LNCaP clone FGC (cell line): ENCODE data around the gene BAIAP3.
"Not testable (repeated sequence)": the region's sequence is repeated elsewhere in the genome, so short reads cannot be mapped to it uniquely, and the experiment has no call there.

Experiments used
- DNase-seq: peaks from one replicate; pipeline ENCODE4 v3.0.0-alpha.2; 2011; ENCODE audit warnings: low read depth
- H3K4me3 ChIP-seq: 2 replicates; pipeline ENCODE4 v1.5.1; 2011; ENCODE audit warnings: mild to moderate bottlenecking, low read depth, low read length, control low read depth
- CTCF ChIP-seq: IDR thresholded peaks from 2 replicates; pipeline ENCODE4 v1.5.1; 2012; ENCODE audit warnings: mild to moderate bottlenecking; ENCODE audit not compliant: control insufficient read depth, insufficient read depth; ENCODE audit errors: extremely low read depth

BAIAP3 gene

DNA sequence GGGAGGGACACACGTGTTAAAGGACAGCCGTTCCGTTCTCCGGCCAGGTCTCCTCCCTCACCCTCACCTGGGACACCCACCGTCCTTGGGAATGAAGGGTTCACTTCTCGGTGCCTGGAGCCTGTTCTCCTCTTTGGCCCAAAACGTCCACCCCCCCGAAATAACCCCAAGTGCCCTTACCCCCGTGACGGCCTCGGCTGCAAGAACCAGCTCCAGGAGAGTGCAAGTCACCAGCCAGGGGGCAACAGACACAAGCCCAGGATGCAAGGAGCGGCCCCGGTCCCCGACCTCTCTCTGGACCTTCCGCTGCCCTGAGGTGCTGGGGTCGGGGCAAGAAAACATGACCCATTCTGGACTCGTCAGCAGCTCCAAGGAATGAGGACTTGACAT, 44.0 kb upstream of the BAIAP3 start:
- TF ChIP-seq CTCF: no peak
- no peak overlapping the region for H3K4me3 ChIP-seq
- no peak for DNase-seq

DNA sequence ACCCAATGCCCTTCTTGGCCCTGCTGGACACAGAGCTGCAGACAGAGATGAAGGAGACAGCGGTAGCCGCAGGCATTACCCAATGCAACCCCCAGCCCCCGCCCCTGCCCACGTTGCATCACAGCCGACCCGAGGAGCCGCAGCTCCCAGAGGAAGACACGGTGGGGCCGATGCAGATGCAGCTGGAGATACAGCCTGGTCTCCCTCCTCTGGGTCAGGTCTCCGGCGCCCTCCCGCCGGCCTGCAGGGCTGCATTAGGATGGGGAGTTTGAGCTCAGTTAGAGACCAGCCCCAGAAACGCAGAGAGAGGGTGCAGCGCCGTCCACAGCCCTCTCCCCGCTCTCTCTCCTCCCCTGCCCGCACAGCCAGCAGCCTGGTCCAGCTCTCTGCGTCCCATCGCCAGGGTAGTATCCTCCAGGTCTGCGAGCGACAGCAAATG, 43.4 kb upstream of the BAIAP3 start:
- no peak overlapping the region for H3K4me3 ChIP-seq
- DNase-seq: no peak
- no peak for TF ChIP-seq CTCF

- no peak for TF ChIP-seq CTCF
- H3K4me3 ChIP-seq: no peak overlapping the region
- DNase-seq: no peak
Observed at GRCh38 chr16:1290860-1291575, 42.4 kb upstream of the BAIAP3 start.

- TF ChIP-seq CTCF: no peak
- DNase-seq: no peak
- no peak overlapping the region for H3K4me3 ChIP-seq
Observed at GRCh38 chr16:1291576-1291974, 41.9 kb upstream of the BAIAP3 start.

DNA sequence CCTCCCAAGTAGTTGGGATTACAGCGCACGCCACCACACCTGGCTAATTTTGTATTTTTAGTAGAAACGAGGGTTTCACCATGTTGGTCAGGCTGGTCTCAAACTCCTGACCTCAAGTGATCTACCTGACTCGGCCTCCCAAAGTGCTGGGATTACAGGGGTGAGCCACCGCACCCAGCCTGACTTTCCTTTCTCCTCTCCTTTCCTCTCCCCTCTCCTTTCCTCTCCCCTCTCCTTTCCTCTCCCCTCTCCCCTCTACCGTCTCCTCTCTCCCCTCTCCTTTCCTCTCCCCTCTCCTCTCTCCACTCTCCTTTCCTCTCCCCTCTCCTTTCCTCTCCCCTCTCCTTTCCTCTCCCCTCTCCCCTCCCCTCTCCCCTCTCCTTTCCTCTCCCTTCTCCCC, 41.2 kb upstream of the BAIAP3 start:
- H3K4me3 ChIP-seq, DNase-seq: not testable (repeated sequence)

DNA sequence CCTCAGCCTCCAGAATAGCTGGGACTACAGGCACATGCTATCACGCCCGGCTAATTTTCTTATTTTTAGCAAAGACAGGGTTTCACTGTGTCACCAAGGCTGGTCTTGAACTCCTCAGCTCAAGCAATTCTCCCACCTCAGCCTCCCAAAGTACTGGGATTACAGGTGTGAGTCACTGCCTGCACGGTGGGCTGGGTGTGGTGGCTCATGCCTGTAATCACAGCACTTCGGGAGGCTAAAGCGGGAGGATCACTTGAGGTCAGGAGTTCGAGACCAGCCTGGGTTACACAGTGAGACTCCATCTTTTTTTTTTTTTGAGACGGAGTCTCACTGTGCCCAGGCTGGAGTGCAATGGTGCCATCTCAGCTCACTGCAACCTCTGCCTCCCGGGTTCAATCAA, 40.6 kb upstream of the BAIAP3 start:
- DNase-seq, H3K4me3 ChIP-seq: not testable (repeated sequence)

GRCh38 chr16:1293921-1294656, 39.4 kb upstream of the BAIAP3 start:
- no peak for TF ChIP-seq CTCF
- DNase-seq: no peak
- no peak overlapping the region for H3K4me3 ChIP-seq

DNA sequence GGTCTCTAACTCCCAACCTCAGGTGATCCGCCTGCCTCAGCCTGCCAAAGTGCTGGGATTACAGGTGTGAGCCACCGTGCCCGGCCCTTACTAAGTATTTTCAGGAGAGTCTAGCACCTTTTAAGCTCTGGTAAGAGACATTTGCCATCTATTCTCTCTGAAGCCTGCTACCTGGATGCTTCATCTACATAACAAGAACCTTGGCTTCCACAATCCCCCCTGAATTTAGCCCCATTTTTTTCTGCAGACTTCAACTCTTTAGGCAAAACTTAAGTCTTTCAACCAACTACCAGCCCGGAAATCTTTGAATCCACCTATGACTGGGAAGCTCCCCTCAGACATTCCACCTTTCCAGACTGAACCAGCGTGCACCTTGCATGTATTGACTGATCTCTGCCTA, 38.0 kb upstream of the BAIAP3 start:
- no peak overlapping the region for H3K4me3 ChIP-seq
- DNase-seq: no peak
- no peak for TF ChIP-seq CTCF

GRCh38 chr16:1296688-1297017, 36.8 kb upstream of the BAIAP3 start:
- H3K4me3 ChIP-seq, DNase-seq: not testable (repeated sequence)
